Measurements from ENCODE around the gene DSG2.
"Not testable (repeated sequence)": the region's sequence is repeated elsewhere in the genome, so short reads cannot be mapped to it uniquely, and the experiment has no call there.

The DSG2 gene

GRCh38 chr18:31503011-31503410, 5.0 kb downstream of the DSG2 start:
- DNase-seq, result no peak

GRCh38 chr18:31504455-31505147, 6.6 kb downstream of the DSG2 start:
- no peak for DNase-seq

- DNase-seq, result no peak
These were observed 7.2 kb downstream of the DSG2 start for GRCh38 chr18:31505156-31505555.

DNA sequence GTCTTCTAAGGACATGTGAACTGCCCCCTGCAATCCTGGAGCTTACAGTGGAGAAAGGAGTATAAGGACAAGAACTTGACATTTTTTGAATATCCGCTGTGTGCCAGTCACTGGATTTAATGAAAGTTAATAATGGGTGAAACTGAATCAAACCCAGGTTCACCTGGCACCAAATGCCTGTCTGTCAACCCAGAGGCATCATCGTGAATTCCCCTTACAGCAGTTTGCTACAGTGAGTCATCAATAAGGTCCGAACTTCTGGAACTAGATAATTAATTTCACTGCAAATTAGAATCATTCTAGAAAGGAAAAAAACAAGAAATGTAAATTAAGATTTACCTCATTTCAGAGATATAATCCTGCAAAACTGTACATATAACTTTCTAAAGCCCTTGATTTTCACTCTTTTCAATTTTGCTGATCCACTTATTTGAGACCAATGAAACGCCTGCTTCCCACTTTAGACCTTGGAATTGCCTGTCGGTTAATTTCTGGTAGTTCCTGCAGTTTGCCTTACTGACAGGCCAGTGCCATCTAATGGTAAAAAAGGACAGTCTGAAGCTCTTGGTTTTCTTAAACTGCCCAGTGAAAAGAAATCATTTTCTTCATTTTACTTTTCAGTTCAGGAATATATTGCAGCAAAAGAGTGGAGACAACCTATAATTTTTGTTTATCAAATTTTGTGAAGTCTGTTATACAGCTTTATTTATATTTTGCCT, 8.2 kb downstream of the DSG2 start:
- DNase-seq, result no peak

DNA sequence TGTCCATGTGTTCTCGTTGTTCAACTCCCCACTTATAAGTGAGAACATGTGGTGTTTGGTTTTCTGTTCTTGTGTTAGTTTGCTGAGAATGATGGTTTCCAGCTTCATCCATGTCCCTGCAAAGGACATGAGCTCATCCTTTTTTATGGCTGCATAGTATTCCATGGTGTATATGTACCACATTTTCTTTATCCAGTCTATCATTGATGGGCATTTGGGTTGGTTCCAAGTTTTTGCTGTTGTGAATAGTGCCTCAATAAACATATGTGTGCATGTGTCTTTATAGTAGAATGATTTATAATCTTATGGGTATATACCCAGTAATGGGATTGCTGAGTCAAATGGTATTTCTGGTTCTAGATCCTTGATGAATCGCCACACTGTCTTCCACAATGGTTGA, 9.1 kb downstream of the DSG2 start:
- not testable (repeated sequence) for DNase-seq

DNA sequence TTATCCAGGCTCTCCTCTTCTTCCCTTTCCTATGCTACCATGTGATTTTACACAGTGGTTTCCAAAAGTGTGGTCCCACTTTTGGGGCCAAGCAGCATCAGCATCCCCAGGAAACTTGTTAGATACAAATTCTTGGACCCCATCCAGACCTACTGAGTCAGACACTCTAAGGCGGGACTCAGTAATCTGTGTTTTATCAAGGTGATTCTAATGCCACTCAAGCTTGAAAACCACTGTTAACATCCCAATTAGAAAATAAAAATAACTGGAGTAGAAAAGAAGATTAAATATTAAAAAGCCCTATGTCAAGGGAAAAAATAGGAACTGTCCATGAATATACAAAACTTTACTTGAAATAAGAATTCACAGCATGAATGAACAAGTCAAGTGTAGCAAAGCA, 10.8 kb downstream of the DSG2 start:
- DNase-seq, result no peak

GRCh38 chr18:31509571-31509970, 11.6 kb downstream of the DSG2 start:
- DNase-seq, result no peak

- no peak for DNase-seq
These were observed 12.3 kb downstream of the DSG2 start for GRCh38 chr18:31510319-31510718.

DNA sequence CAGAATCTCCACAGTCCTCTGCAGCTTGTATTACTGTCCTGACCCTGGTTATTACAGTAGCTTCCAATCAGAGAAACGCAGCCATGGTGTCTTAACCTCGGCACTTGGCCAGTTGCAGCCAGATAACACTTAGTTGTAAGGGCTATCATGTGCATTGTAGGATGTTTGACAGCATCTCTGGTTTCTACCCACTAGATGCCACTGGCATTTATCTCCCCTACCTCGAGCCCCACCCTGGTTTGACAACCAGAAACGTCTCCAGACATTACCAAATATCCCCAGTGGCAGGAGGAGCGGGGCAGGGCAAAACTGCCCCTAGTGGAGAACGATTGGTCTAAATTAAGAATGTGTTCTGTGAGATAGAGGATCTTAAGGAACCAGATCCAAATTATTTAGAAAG, 13.1 kb downstream of the DSG2 start:
- DNase-seq, result no peak

DNA sequence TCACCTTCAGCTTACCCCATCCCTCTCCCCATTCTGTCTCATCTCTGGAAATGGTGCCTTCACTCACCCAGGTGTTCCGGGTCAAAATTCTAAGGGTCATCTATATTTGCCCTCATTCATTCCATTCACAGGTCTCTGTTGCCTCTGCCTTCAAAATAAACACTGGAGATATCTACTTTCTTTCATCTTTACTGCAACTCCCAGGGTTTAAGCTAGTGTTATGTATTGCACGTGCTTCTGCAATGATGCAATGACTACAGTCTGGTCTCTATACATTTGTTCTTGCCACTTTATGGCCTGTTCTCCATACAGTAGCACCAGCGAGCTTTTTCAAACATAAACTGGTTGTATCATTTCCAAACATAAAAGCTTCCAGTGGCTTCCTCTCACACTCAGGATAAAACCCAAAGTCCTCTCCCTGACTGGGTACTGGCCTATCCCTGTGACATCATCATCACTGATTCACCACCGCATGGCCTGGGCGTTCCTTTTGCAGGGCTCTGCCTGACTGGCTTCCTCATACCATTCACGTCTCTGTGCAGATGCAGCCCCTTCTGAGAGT, 14.3 kb downstream of the DSG2 start:
- DNase-seq, result peak; percentile 50 to 72

- no peak for DNase-seq
These were observed 15.4 kb downstream of the DSG2 start for GRCh38 chr18:31513189-31513935.

DNA sequence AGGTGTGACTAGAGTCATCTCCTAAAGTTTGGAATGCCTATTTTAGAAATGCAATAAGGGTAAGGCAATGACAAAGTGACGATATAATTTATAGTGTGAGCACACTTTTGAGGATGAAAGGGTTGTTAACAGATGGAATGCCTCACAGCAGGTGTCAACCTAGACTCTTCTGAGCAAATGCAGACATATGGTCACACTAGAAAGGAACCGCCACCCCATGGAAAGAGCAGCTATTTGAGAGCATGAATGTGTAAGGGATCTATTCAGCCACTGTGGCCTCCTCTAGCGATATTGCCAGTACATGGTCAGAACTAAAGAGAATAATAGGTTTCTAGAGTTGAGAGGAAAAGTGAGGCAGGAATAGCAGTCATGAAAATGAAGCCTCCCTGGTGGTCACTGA, 18.5 kb downstream of the DSG2 start:
- no peak for DNase-seq

DNA sequence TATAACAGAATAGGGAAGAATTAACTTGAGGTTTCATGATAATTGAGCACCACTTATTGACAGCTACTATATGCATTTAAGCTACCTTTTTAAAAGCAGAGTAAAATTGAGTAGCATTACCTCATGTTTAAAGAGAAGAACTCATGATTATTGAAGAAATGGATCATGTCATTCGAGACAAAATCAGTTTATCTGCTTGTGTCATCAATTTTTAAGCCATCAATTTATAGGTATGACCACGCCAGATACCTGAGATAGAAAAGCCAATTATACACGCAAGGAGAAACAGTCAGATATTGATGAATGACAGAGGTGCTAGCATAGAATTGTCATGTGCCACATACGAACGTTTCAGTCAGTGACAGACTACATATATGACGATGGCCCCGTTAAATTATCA, 28.4 kb downstream of the DSG2 start:
- DNase-seq, result no peak

DNA sequence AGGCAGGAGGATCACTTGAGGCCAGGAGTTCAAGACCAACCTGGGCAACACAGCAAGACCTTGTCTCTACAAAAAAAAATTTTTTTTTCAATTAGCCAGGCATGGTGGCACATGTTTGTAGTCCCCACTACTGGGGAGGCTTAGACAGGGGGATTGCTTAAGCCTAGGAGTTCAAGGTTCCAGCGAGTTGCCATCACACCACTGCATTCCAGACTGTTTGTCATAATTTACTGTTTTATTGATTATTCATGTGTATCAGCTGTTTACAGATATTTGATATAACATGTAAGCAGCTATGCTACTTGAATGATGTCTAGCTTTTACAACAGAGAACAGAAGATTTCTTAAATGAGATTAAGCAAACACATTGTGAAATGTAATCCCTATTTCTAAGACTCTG, 35.3 kb downstream of the DSG2 start:
- no peak for DNase-seq

DNA sequence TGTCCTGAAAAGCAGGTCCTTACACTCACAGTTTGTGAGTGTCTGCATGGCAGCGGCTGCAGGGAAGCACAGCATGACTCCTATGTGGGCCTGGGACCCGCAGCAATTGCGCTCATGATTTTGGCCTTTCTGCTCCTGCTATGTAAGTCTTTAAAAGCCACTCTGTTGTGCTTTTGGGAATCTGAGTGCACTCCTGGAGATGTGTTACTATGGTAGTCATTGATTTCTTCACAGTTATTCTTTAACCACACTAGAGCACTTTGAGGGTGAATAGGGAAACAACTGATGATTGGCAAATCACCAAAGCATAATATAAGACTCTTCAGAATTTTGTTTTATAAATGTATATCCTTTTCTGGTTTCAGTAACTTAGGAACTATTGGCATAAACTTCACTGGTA, 40.9 kb downstream of the DSG2 start:
- DNase-seq, result no peak

GRCh38 chr18:31546476-31546875, 48.5 kb downstream of the DSG2 start:
- DNase-seq, result no peak

GRCh38 chr18:31548853-31549252, 50.9 kb downstream of the DSG2 start:
- DNase-seq, result no peak

DNA sequence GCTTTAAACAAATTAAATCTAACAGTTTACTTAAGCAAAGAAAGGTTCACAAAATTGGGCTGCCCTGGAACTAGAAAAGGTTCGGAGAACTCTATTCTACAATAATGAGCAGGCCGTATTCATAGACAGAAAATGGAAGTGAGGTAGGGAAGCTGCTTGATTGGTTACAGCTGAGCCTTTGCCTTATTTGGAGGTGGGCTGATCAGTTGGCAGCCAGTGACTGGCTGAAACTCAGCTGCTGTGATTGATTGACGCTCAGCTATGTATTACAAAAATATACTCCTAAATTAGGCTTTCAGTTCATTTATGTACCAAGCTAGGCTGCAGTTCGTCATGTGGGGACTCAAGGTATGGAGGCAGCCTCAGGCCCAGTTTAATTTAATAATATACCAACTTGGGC, 51.4 kb downstream of the DSG2 start:
- DNase-seq, result no peak

- no peak for DNase-seq
These were observed 53.9 kb downstream of the DSG2 start for GRCh38 chr18:31551883-31552282.

GRCh38 chr18:31553800-31554199, 55.8 kb downstream of the DSG2 start:
- DNase-seq, result no peak

DNA sequence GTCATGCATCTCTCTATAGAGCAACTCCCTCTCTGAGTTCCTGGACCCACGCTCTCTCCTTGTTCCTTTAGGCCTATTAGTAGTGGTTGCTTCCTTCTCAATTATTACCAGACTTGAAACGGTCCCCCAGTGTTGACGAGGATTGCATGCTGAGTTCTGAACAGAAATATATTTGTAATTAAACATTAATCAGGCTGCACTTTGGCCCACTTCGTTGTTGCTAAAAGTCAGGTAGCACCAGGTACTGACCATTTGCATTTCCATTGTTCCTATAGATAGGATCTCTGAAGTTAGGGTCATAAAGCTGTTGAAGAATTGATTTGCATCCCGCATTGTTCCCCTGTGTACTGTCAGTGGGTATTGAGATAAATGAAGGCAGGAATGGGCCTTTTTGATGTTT, 56.8 kb downstream of the DSG2 start:
- no peak for DNase-seq

GRCh38 chr18:31555971-31556747, 58.2 kb downstream of the DSG2 start:
- DNase-seq, result peak; percentile 68 to 78

DNA sequence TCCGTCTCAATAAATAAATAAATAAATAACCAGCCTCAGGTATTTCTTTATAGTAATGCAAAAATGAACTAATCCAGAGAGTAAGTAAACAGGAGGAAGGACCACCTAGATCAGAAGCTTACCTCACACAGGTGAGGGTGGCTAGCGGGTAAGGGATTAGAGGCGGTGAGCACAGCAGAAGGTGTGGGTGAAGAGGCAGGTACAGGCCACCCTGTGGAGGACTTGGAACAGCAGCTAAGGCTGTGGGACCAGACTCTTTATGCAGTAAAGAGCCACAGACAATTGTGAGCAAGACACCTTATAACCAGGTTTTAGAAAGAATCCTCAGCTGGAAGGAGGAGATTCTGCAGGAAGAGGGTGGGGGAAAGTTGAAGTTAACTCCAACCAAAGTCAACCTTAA, 59.5 kb downstream of the DSG2 start:
- no peak for DNase-seq

Data from inflammatory macrophage (primary cell).